Measurements from ENCODE around the gene SAMD4B. TPM values are rescaled to one million over a fixed set of nuclear protein-coding genes. Genes with fewer than 3 reads are reported as not detected.
A peak's percentile ranks its signal among the peaks of the same experiment; 100 is the strongest.

SAMD4B gene
- total and polyA plus RNA-seq, 9 of the 15 experiments (the other 6 are each of a cell fraction or from before 2014, with no cell fraction given): 3.4 to 90.5 (median 38.0) TPM

GRCh38 chr19:39405958-39406655 is 63.9 kb downstream of the SAMD4B start (continued):
- TF ChIP-seq, protein P1, sequence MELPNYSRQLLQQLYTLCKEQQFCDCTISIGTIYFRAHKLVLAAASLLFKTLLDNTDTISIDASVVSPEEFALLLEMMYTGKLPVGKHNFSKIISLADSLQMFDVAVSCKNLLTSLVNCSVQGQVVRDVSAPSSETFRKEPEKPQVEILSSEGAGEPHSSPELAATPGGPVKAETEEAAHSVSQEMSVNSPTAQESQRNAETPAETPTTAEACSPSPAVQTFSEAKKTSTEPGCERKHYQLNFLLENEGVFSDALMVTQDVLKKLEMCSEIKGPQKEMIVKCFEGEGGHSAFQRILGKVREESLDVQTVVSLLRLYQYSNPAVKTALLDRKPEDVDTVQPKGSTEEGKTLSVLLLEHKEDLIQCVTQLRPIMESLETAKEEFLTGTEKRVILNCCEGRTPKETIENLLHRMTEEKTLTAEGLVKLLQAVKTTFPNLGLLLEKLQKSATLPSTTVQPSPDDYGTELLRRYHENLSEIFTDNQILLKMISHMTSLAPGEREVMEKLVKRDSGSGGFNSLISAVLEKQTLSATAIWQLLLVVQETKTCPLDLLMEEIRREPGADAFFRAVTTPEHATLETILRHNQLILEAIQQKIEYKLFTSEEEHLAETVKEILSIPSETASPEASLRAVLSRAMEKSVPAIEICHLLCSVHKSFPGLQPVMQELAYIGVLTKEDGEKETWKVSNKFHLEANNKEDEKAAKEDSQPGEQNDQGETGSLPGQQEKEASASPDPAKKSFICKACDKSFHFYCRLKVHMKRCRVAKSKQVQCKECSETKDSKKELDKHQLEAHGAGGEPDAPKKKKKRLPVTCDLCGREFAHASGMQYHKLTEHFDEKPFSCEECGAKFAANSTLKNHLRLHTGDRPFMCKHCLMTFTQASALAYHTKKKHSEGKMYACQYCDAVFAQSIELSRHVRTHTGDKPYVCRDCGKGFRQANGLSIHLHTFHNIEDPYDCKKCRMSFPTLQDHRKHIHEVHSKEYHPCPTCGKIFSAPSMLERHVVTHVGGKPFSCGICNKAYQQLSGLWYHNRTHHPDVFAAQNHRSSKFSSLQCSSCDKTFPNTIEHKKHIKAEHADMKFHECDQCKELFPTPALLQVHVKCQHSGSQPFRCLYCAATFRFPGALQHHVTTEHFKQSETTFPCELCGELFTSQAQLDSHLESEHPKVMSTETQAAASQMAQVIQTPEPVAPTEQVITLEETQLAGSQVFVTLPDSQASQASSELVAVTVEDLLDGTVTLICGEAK (IDR thresholded peaks at IDR 0.05): no peak
- TF ChIP-seq, protein P1 (CRISPR knock-in tag; IDR thresholded peaks at IDR 0.05): no peak
- TF ChIP-seq NFRKB (IDR thresholded peaks at IDR 0.05; ENCODE audit: low read depth) (peak; percentile 20; the same call in 1 of the 2 replicates), RFX1 (IDR thresholded peaks at IDR 0.05) (no peak), ZNF57 (CRISPR knock-in tag; IDR thresholded peaks at IDR 0.05) (no peak), ZNF316 (IDR thresholded peaks at IDR 0.05) (peak; percentile 43), NFIC (IDR thresholded peaks at IDR 0.05) (0 out of 2 replicates have a peak, but pooled peaks have one; percentile 3), U2AF1 (optimal IDR thresholded peaks at IDR 0.05; ENCODE audit: low read depth, low read length) (no peak), ADNP (tag; IDR thresholded peaks at IDR 0.05) (no peak), DPF2 (IDR thresholded peaks at IDR 0.05) (peak; percentile 35), TRIM28 (IDR thresholded peaks at IDR 0.05) (0 out of 2 replicates have a peak, but pooled peaks have one; percentile 27), ZNF586 (CRISPR knock-in tag; conservative IDR thresholded peaks at IDR 0.05) (no peak), NBN (IDR thresholded peaks at IDR 0.05; ENCODE audit: low read depth) (no peak; the same call in 1 of the 2 replicates)
- TF ChIP-seq, protein P2, sequence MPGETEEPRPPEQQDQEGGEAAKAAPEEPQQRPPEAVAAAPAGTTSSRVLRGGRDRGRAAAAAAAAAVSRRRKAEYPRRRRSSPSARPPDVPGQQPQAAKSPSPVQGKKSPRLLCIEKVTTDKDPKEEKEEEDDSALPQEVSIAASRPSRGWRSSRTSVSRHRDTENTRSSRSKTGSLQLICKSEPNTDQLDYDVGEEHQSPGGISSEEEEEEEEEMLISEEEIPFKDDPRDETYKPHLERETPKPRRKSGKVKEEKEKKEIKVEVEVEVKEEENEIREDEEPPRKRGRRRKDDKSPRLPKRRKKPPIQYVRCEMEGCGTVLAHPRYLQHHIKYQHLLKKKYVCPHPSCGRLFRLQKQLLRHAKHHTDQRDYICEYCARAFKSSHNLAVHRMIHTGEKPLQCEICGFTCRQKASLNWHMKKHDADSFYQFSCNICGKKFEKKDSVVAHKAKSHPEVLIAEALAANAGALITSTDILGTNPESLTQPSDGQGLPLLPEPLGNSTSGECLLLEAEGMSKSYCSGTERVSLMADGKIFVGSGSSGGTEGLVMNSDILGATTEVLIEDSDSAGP (CRISPR knock-in tag; IDR thresholded peaks at IDR 0.05): no peak
- TF ChIP-seq, protein P3, sequence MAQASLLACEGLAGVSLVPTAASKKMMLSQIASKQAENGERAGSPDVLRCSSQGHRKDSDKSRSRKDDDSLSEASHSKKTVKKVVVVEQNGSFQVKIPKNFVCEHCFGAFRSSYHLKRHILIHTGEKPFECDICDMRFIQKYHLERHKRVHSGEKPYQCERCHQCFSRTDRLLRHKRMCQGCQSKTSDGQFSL (CRISPR knock-in tag; IDR thresholded peaks at IDR 0.05): no peak
- TF ChIP-seq, protein P3 (tag; IDR thresholded peaks at IDR 0.05): peak in 1 of 2 experiments; percentile 44; a peak in 1 of 4 replicates

All from K562 (cell line).